Frontal cortex (tissue), 4 donors: Measurements from ENCODE around the gene ACYP1. TPM values are rescaled to one million over a fixed set of nuclear protein-coding genes. Genes with fewer than 3 reads are reported as not detected.
A peak's percentile ranks its signal among the peaks of the same experiment; 100 is the strongest.
"Not testable (repeated sequence)": the region's sequence is repeated elsewhere in the genome, so short reads cannot be mapped to it uniquely, and the experiment has no call there.

Experiments used
- DNase-seq, 2 donors: peaks; one replicate each; pipeline ENCODE4 v3.0.0; 2012; ENCODE audit warnings: low spot score in 2 of 2
- FAIRE-seq: peaks from 2 replicates; lab custom pipeline; 2012; peaks lifted over from hg19 to GRCh38; lab: Jason Lieb, UNC
- total RNA-seq: library from RNA; depleted of rRNA; stranded (reverse); fragments of >200 nt; gene quantifications from one replicate; pipeline ENCODE4 v1.2.3, GENCODE V29; 2014
- donor health status: control.
- donor health status: control.
- donor health status: control.

The ACYP1 gene
- total RNA-seq, 1 donor from 2014 or later, result 17.9 TPM

DNA sequence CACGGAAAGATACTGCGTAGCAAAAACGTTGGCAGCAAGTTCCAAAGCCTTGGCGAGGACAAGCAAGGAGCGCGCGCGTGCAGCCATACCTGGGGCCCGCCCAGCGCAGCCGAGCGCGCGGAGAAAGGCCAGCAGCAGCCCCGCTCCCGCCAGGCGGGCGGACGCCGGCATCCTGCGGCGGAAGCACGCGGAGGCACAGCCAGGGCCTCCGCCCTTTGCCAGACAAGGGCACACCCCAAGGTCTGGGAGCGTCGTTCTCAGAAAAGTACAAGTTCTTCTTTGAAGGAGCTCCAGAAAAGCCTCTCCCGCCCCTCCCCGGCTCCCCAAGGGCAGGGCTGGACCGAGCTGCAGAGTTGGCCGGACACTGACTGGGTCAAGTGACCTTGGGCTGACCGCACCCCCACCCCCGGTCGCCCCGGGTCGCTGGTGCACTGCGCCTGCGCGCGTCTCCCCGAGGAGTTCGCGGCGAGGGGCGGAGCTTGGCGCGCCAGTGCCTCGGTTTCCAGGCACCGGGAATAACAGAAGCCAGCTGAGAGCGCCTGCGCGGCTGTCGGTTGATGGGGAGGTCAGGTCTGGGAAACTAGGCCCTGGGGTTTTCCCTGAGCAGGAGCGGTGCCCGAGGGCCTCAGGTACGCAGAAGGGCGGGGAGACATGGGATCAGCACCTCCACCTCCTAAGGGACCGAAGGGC lies 5.4 kb upstream of the ACYP1 start, which contains the start of gene ZC2HC1C:
Gene ZC2HC1C (plus strand): TSS at position 521 of the 690 bp plus-strand sequence. CDS start 933 bp downstream, outside the sequence.
- FAIRE-seq, result no peak
- peak; percentile 82 to 83 for DNase-seq

DNA sequence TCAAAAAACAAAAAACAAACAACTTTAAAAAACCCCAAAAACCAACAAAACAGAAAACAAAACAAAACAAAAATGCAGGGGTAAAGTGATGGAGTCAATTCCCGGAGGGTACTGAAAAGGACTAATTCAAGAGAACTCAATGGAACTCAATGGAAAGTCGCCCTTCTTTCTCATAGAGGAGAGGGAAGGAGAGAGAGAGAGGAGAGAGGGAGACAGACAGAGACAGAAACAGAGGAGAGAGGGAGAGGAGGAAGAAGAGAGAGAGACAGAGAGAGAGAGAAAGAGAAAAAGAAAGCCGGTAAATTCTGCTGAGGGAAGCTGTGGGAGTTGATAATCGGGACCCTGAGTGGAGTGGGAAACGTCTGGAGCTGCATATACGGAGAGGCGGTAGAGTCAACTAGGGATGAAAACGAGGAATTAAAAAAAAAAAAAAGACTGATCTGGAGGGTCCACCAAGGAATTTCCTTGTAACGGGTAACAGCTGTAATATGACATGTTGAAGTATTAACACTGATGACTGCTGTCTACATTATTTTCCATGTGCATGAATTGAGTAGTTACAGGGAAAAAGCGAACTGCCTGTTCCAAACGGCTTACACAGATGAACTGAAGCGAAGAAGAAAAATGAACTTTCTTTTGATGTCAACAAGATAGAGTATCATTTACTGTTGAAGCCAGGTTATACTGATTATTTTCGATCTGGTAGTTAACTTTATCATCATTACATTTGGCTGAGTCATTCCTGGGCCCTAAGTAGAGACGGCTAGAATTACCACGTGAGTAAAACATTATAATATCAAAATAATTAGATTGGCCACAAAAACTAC lies 4.7 kb upstream of the ACYP1 start:
- FAIRE-seq, result no peak
- DNase-seq, result no peak

DNA sequence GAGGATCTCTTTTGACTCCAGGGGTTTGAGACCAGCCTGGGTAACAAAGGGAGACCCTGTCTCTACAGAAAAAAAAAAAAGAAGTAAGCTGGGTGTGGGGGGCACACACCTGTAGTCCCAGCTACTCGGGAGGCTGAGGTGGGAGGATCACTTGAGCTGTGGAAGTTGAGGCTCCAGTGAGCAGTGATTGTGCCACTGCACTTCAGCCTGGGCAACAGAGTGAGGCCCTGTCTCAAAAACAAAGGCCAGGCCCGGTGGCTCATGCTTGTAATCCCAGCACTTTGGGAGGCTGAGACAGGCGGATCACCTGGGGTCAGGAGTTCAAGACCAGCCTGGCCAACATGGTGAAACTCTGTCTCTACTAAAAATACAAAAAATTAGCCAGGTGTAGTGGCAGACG lies 3.9 kb upstream of the ACYP1 start:
- not testable (repeated sequence) for DNase-seq, FAIRE-seq

DNA sequence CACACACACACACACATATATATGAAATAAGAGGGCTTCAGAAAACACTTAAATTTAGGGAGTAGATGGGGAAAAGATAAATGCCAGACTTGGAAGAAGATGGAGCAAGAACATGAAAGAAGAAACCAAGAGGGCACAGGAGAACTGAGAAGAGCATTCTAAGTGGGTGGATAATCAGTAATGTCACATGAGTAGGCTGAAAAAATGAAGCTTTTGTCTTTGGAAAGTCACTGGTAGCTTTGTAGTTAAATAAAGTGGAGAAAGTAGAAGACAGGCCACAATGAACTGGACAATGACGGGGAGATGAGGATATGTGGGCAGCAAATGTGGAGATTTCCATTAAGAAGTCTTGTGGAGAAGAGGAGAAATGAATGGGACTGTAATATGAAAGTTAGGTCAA lies 3.4 kb upstream of the ACYP1 start:
- no peak for FAIRE-seq
- no peak for DNase-seq

DNA sequence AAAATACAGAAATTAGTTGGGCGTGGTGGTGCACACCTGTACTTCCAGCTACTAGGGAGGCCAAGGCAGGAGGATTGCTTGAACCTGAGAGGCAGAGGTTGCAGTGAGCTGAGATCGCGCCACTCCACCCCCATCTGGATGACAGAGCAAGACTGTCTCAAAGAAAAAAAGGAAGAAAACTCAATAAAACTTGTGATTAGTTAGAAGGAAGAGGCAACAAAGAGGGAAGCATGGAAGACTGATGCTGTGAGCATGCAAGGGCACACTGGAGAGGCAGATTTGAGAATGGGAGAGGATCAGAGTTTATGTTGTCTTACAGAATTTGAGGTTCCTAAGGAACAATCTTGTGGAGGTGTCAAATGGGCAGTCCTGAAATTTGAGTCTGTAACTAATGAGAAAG lies 2.9 kb upstream of the ACYP1 start:
- no peak for FAIRE-seq
- DNase-seq, result no peak

DNA sequence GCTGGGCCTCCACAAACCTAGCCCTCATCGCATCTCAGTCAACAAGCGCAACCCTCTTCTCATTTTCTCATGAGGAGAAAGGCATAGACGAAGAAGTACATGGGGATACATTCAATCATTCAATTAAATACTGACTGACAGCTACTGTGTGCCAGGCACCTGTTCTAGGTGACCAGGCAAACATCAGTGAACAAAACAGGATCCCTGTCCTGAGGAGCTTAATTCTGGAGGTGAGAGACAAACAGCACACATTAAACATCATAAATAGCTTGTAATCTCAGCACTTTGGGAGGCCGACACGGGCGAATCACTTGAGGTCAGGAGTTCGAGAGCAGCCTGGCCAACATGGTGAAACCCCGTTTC lies 362 bp upstream of the ACYP1 start:
- DNase-seq (no peak), FAIRE-seq (no peak)

DNA sequence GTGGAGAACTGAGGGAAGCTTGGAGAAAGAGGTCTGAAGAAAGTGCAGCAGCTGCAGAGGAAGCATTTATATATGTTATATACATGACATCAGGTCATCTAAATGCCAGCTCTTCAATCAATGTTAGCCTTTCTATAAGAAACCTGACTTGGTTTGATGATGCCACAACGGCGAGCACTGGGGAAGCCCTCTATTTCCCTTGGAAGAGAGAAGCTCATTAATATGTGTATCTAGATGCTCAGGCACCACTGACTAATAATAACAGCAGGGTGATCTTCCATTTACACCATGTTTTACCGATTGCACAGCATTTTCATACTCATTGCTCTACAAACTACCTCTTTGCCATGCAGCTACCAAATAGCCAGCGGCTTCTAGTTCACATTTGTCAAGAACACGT lies 811 bp downstream of the ACYP1 start:
- no peak for DNase-seq
- FAIRE-seq, result no peak

DNA sequence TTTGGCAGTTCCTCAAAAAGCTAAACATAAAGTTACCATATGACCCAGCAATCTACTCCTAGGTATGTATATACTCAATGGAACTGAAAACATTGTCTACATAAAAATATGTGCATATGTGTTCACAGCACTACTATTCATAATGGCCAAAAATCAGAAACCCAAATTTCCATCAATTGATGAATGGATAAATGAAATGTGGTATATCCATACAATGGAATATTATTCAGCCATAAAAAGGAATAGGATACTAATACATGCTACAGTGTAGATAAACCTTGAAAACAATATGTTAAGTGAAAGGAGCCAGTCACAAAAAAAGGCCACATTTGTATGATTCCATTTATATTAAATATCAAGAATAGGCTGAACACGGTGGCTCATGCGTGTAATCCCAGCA lies 3.4 kb downstream of the ACYP1 start:
- DNase-seq (no peak), FAIRE-seq (no peak)

DNA sequence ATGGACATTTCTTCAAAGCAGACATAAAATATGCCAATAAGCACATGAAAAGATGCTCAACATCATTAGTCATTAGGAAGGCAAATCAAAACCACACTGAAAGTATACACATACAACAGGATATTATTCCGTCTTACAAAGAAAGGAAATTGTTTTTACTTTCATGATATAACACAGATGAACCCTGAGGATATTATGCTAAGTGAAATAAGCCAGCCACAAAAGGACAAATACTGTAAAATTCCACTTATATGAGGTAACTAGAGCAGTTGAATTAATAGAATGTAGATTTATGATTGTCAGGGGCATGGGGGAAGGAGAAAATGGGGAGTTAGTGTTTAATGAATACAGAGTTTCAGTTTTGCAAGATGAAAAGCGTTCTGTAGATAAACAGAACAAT lies 4.2 kb downstream of the ACYP1 start:
- DNase-seq (no peak), FAIRE-seq (no peak)

DNA sequence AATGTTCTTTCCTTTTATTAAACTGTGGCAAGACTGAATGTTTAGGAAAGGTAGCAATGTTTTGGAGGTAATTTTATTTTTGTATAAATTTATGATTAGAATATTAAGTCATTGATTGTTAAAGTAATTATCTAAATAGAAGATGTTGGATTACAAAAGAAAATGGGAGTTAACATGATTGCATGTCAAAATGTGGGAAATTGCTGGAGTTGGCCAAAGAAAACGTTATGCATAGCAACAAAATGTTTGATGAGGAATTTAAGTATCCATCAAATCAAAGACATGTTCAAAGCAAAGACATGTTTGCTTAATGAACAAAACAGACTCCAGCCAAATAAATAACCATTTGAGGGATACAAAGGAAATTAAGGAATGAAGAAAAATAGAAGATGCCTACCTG lies 9.4 kb downstream of the ACYP1 start:
- no peak for FAIRE-seq
- no peak for DNase-seq

DNA sequence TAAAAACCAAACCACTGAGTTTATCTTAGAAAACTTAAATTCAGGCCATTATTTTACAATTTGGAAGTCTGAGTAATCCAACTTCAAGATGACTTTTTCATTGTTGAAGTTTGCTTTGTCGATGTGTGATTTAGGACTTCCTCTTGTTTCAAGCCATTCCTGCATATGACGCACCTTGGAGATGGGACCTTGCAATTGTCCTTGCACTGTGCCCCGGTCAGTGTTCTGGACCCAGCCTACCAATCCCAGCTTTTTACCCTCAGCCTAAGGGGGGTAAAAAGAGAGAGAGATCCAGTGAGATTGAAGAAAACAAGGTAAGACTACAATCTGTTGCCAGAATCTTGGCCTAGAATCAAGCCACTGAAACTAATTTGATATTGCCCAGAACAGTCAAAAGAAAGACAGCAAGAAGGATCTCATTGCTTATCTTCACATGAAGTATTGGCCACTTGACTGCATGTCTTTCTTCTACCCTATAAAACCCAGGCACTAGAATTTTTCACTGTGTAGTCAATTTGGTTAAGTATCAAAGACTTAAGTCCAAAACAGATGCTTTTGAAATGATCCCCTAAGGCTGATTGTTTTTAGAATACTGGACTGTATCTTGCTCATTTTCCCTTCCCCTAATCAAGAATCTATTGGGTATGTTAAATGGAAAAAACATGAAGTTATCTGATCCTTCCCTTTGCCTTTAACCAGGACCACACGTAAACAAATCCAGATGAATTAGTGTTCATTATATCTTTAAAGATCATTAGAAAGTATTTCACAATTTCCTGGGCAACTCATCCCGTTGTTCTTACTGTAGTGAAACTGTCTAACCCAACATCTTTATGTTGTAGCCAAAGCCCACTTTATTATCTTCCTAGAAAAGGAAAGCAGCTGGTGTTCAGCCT lies 10.2 kb downstream of the ACYP1 start:
- no peak for FAIRE-seq
- DNase-seq, result no peak

DNA sequence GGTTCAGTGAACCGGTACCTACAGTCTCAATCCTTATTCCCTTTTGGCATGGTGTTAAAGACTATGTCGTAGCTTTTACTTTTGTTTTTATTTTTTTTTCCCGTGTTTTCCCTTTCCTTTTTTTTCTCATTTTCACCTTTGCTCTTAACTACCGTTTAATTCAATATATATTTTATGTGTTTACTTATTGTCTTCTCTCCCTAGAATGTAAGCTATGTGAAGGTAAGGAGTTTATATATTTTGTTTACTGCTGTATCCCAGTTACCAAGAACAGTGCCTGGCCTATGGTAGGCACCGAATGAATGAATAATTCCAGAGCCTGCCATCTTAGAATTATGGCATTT lies 12.3 kb downstream of the ACYP1 start:
- FAIRE-seq (no peak), DNase-seq (no peak)

DNA sequence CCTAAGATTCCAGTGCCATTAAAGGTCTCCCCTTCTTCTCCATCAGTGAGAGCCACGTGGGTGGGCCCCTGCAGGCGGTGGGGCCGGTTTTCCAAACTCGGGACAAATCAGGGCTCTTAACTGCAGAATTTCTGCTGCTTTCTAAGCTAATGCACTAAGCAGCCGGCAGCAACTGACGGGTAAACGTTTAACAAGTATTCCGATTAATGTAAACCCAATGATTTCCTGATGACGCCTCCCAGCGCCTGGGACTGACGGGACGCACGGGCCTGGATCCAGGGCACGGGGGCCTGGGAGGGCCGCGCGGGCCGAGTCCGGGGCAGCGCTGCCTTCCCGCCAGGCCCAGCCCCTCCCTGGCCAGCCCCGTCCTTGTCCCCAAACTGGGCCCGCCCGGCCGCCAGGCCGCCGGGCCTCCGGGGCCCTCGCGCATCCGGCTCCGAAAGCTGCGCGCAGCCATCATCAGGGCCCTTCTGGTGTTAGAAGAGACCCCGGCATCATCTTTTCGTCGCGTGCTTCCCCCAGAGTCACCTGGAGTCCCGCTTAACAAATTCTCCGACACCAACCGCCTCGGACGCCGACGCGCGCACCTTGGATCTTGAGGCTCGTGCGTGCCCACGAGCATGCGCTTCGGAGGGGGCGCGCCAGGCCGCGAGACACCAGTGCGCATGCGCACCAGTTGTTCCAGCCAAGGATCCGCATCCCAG lies 12.8 kb downstream of the ACYP1 start, which contains the start of gene MLH3:
Gene MLH3 (minus strand): TSS at position 616 of the 704 bp plus-strand sequence. CDS start 1,812 bp downstream, outside the sequence.
- FAIRE-seq (no peak), DNase-seq (peak; percentile 78 to 81)

DNA sequence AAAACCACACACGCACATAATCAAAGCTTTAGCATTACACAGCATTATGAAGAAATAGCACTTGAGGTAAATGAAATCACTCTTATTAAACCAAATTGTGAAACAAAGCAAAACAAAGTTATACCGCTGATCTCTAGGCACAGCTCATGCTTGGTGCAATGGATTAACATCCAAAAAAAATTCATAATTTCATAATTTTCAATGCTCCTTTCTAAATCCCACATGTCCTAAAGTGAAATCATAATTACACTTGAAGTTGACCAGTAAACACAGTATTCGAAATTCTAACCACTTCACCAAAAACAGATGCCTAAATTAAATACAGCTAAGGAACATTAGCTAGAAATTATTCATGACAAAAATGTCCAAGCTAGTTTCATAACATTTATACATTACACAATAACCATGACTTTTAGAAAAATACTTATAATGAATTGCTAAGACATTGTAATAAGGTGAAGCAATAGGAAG lies 14.1 kb downstream of the ACYP1 start:
- DNase-seq, result no peak
- FAIRE-seq, result no peak

DNA sequence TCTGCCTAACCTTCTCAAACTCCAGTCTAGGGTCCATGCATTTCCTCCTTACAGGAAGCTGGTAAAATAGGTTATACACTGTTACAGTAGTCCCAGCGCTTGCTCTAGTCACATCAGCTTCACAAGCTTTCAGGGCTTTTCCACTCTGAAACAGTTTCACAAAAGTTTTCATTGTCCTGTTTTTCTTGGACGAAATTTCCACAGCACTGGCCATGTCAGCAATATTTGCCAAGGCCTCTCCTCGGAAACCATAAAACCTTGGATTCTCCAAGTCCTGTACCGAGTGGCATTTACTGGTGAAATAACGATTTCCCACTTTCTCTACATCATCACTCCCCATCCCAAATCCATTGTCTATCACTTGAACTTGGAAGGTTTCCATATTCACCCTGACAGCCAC lies 14.7 kb downstream of the ACYP1 start:
- DNase-seq, result no peak
- FAIRE-seq, result no peak

DNA sequence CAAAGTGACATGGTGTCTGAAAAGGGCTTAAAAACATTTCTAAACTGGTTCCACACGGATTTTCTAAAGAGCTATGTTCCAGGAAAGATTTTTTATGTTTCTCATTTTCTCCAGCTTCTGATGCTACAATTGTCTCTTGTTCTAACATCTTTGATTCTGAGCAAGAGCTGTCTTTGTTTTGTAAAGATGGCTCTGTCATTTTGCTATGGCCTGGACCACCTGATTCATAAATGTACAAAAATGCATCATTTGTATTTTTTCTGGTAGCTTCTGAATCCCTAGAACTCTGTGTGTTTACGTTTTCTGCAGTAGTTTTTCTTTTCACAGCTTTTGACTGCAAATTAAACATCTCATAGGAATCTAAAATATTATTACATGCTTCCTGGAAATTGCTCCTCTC lies 15.7 kb downstream of the ACYP1 start:
- no peak for DNase-seq

DNA sequence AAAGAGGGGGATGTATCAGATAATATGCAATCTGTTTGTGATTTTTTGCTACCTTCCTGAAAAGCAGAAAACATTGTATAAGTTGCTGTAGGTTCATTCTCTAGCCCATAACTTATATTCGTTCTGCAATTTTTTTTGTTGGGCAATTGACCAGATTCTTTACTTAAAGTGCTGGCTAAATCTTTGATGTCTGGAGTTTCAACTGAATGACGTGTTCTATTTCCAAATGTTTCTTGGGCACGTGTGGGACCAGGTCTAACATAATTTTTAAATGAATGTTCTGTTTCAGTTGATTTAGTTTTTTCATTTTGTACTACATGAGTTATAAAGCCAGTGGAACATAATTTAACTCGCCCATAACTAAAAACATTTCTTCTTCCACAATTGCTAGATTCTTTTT lies 16.3 kb downstream of the ACYP1 start:
- no peak for DNase-seq
- FAIRE-seq, result no peak

More for the DNA sequence above, 15.7 kb downstream of the ACYP1 start:
- no peak for FAIRE-seq

DNA sequence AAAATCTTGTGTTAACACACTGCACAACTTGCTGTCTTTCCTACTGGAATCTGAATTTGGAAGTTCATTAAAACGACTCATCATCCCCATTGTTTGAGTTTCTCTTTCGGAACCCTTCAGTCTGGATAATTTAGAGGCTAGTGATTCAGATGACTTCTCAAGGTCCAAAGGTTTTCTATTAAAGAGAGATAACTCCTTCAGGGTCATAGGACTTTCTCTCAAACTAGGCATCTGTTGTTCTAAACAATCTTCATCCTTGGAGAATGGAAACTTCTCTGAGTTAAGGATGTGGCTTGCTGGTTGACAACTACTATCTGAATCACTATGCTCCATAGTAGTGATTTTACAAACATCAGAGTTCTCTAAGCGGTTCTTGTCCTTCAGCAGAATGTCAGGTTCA lies 16.9 kb downstream of the ACYP1 start:
- FAIRE-seq, result no peak

DNA sequence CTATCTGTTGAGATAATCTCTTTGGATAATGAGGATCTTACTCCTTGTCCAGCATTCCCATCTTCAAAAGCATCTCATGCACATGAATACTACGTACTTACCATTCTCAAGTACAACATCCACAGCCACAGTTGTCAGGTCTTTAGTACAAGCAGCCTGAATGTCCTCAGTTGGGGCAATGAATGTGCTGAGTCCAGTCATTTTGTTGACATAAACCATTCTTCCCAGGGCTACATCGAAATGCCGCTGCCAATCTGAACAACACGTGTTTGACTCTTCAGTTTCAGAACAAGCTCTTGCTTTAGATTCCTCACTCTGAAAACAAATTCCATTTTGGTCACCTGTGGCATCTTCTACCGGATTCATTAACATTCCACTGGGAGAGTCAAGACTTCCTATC lies 17.5 kb downstream of the ACYP1 start:
- DNase-seq (no peak), FAIRE-seq (no peak)

More for the DNA sequence above, 16.9 kb downstream of the ACYP1 start:
- DNase-seq, result no peak

DNA sequence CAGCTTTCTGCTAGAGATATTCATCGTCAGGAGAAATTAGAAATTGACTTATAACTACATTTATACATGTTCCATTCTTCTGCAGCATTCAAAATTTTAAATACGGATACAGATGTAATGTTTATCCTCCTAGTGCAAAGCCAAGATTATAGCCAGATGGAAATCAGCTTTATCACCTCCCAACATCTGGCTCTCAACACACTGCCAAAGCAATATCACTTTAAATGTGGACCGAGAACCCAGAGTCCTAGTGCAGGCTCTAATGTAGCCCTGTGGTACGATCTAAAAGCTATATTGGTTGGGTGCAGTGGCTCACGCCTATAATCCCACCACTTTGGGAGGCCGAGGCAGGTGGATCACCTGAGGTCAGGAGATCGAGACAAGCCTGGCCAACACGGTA lies 19.1 kb downstream of the ACYP1 start:
- DNase-seq, result no peak
- FAIRE-seq, result no peak
